GM18502 (cell line): ENCODE measurements around the gene INTS6.

Source experiments
- ATAC-seq: cut with Tn5 transposase; IDR thresholded peaks from one replicate; pipeline ENCODE4 v1.9.1; 2021; ENCODE audit warnings: mild to moderate bottlenecking; ENCODE audit not compliant: unreplicated experiment, poor library complexity

Gene INTS6

GRCh38 chr13:51326777-51327176 lies 126.1 kb downstream of the INTS6 start:
- no peak for ATAC-seq

DNA sequence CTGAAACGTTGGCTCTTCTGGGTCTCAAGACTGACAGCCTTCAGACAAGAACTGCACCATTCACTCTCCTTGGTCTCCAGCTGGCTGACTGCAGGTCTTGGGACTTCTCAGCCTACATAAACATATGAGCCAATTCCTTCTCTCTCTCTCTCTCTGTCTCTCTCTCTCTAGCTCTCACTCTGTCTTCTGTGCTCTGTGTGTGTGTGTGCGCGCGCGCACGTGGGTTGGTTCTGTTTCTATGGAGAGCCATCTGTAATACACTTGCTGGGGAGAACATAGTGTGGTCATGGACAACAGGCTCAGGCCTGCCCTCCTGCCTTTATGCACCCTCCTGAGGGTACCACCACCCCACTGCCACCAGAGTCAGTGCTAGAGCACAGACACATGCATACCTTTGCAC lies 127.0 kb downstream of the INTS6 start:
- ATAC-seq, result no peak

GRCh38 chr13:51324714-51325420 lies 128.0 kb downstream of the INTS6 start:
- peak; percentile 62 for ATAC-seq

- no peak for ATAC-seq
Observed at GRCh38 chr13:51323824-51324511, 128.9 kb downstream of the INTS6 start.

DNA sequence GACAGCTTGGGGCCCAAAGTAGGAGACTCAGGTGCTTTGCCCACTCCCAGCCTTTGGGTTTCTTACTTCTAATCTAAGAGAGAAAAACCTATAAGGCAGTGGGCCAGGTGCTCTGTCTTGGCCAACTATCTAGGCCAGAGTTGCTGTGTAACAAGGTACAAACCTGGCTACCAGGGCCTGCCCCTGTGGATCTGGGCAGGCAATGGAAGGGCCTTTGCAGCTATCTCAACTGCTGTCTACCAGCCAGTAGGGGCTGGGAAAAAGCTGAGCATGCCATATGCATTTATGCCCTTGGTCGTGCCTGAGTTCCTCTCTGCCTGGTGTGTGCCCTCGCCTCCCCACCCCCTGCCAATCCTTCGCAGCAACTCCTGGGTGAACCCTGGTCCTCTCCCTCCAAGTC lies 130.0 kb downstream of the INTS6 start:
- ATAC-seq, result no peak

- no peak for ATAC-seq
Observed at GRCh38 chr13:51321836-51322235, 131.0 kb downstream of the INTS6 start.

- no peak for ATAC-seq
Observed at GRCh38 chr13:51318876-51319275, 134.0 kb downstream of the INTS6 start.

DNA sequence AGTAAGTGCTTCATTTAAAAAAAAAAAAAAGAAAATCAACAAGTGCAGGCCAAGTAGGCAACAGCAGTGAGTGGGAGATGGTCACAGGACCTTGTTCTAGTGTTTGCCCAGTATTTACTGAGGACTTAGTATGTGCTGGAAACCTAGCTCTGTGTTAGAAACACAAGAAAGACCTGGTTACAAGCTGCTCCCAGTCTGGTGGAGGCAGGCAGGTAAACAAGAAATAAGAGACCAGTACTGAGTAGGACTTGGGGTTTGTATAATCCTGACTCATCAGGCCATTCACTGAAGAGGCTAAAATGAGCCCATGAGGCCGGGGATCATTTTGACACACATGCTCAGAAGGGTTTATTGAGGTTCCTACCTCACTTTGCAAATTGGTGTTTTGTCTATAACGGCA lies 134.8 kb downstream of the INTS6 start:
- no peak for ATAC-seq

DNA sequence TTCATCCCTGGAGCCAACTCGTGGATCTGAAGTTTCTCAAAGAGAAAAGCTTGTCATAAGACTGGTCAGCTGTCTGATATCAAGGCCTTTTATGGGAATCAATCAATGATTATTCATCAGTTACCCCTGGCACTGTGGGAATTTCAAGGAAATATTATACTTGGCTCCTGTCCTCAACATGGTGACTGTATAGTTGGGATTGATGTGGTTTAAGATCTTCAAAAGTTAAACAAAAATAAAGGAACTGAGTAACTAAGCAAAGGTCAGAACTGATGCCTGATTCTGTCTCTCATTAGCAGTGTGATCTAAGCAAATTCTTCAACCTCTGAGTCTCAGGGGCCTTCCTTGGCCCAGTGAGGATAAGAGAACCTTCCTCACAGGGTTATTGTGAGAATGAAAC lies 135.6 kb downstream of the INTS6 start:
- no peak for ATAC-seq

- ATAC-seq, result no peak
Observed at GRCh38 chr13:51313619-51314018, 139.2 kb downstream of the INTS6 start.

DNA sequence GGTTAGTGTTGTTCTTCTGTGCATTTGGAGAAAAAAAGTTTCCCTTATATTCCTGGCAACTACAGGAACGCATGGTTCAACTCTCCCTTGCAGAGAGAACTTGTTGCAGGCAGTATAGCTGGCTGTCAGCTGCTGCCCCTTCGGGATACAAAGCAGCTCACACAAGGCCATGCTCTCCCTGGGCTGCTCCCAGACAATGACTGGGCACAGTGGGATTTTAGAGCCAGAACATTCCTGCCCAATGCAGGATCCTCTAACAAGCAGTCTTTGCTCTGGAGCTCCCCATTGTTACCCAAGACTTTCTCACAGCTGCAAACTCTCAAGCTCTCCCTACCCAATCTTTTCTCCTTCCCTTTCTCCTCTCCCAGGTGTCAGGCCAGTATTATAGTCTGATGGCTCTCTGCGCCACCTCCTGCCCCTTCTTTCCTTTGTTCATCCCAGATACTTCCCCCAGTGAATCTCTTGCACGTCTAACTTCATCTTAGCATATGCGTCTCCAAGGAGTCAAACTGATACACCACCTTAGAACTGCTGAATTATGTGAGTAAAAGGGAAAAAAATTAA lies 140.8 kb downstream of the INTS6 start:
- no peak for ATAC-seq
